ENCODE data around the gene SSTR3.
"Not testable (repeated sequence)": the region's sequence is repeated elsewhere in the genome, so short reads cannot be mapped to it uniquely, and the experiment has no call there.

Gene SSTR3

DNA sequence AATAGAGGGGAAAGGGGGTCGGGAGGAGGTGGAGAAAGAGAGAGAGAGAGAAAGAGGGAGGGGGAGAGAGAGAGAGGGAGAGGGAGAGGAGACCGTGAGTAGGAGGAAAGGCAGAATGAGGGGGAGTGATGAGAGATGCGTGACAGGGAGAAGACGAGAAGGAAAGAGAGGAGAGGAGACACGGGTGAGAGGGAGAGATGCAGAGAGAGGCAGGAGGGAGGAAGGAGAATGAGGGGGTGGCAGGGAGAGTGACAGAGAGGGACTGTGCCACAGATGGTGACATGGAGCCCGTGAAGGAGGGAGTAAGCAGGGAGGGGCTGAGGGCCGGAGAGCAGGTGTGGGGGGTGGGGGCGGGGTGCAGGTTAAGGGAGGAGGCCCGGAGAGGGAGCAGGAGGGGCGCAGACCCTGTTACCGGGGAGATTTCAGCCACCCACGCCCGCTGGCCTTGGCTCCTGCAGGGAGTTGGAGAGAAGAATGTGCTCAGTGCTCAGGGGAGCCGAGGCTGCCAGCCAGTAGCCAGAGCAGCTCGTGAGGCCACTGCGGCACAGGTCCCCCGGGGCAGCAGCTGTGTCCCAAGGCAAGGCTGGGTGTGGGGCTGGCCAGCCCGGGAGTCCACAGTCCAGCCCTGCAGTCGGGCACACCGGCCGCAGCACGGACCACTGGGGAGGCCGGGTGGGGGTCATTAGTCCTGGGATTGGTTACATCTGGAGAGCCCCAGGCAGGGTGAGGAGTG is at the start of gene SSTR3:
SSTR3 (minus strand) TSS at position 304 of the 733 bp plus-strand sequence. CDS start 4,674 bp downstream, outside the sequence.
- peak; percentile 46 for DNase-seq (ENCODE audit: low spot score)

DNA sequence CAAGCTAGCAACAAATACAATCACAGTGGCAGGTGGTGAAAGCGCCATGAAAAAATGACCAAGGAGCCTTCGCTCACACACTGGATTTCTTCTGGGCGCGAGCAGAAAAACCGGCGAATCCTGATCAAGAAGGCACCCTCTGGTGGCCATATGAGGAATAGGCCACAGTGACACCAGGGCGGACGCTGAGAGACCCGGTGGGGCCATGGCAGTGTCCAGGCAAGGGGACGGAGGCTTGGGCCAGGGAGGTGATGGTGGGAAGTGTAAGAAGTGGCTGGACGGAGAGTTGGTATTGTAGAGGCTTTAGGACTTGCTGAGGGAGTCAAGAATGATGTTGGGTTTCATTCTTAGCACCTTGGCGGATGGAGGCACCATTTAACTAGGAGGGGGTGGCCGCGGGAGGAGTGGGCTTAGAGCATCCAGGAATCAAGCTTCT is 48.6 kb upstream of the SSTR3 start:
- DNase-seq (ENCODE audit: low spot score), result no peak

DNA sequence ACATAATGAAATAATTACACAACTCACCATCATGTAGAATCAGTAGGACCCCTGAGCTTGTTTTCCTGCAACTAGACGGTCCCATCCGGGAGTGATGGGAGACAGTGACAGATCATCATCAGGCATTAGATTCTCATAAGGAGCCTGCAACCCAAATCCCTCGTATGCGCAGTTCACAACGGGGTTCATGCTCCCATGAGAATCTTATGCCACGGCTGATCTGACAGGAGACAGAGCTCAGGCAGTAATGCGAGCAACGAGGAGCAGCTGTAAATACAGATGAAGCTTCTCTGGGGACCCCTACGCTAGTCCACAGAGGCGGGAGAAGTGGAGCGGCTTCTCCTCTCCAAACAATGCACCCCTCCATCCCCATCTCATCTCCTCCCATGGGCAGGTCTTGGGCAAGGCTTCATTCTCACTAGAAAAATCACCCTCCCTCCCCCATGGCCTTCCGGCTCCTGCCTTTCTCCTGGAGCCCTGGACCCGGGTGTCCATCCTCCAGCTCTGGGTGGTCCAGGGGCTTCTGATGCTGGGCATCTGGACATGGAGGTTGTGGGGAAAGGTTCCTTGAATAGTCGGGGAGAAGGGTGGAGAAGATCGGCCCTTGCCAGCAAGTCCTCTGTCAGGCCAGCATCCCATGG is 48.0 kb upstream of the SSTR3 start:
- DNase-seq (ENCODE audit: low spot score), result no peak

DNA sequence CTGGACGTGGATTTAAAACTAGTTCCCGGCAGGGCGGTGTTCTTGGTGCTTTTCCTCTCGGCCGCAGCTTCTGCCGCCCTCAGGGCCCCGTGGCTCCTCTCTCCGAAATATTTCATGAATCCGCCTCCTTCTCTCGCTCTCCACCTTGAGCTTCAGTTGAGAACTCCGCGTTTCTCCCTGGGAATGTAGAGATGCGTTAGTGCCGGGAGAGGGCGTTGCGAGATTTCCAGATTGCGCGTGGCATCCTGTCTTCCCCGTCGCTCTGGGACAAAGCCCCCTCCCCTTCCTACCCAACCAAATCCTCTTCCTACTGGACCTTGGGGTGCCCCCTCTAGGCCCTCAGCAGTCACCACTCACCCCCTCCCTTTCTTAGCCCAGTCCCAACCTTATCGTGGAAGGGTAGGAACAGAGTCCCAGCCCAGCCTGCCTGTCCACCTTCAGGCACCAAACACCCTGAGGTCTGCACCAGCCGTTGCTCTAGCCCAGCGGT is 47.3 kb upstream of the SSTR3 start:
- peak; percentile 58 for DNase-seq (ENCODE audit: low spot score)

DNA sequence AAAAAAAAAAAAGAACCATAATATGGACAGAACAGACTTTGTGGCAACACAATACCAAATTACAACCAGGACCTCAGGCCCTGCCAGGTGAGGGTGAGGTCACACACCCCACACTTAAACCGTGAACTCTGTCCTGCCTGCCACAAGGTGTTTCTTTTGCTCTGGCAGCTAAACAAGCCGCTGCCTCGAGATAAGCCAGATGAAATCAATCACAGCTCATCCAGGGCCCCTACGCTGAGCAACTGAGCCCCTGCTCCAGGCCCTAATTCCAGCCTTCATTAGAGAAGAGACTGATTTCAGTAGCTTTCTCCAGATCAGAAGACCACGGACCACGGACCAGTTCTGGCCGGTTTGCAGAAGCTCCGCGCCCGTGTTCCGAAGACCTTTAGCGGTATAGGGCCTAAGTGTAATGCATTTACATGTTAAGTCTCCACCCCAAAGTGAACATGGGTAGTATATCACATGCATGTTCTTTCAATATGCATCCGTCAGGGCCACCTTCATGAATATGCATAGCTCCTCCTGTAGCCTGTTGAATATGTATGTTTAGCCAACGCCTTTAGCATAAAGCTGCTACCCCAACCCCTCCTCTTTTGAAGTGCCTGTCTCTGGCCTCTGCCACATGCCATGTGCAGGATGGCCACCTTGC is 46.6 kb upstream of the SSTR3 start:
- no peak for DNase-seq (ENCODE audit: low spot score)

DNA sequence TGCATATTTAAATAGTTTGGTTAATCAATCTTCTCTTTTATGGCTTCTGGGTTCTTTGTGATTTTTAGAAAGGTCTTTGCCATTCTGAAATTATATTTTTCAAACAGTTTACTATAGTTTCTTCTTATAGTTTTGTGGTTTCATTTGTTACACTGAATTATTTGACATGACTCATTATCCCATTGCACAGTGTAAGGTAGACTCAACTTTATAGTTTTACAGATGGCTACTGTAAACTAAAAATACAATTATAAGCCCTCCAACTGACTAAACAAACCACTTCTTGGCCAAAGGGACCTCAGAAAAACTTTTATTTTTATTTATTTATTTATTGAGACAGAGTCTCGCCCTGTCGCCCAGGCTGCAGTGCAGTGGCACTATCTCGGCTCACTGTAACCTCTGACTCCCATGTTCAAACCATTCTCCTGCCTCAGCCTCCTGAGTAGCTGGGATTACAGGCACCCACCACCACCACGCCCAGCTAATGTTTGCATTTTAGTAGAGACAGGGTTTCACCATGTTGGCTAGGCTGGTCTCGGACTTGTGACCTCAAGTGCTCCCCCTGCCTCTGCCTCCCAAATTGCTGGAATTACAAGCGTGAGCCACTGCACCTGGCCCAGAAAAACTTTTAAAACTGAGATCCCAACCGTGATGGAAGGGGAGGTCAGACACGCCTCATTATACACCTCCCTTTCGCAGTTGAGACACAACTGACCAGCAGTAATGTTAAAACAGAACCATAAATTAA is 45.9 kb upstream of the SSTR3 start:
- DNase-seq (ENCODE audit: low spot score), result no peak

DNA sequence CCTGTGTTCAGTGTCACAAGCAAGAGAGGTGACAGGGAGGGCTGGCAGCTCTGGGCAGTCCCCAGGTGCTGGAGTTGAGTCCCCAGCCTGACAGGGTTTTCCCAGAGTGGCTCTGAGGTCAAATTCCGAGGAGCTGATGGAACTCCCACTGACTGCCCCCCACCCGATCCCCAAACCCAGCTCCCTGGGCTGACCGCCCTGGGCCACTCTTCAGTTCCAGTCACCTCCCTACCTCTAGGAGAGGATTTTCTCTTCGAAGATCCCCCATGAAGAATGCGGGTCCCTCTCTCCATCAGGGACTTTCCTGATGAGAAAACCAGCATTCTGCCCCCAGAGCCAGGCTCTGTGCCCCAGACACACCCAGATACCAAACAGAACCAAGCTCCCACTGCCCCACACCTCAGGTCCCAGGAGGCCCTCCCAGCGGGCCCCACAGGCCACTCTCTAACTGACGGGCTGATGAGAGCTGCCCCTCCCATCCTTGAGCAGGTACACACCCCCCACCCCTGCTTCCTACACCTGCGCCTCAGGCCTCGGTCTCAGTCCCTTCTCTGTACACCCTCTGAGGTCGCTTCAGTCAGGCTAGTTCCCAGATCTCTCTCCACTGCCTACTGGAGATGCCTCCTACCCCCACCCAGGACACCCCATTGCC is 43.9 kb upstream of the SSTR3 start:
- DNase-seq (ENCODE audit: low spot score), result no peak

DNA sequence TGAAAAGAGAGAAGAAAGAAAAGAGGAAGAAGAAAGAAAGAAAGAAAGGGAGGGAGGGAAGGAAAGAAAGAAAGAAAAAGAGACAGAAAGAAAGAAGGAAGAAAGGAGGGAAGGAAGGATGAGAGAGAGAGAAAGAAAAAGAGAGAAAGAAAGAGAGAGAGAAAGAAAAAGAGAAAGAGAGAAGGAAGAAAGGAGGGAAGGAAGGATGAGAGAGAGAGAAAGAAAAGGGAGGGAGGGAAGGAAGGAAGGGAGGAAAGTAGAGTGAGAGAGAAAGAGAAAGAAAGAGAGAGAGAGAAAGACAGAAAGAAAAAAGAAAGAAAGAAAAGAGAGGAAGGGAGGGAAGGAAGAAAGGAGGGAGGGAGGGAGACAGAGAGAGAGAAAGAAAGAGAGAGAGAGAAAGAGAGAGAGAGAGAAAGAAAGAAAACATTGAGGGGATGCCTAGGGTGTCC is 43.3 kb upstream of the SSTR3 start:
- no peak for DNase-seq (ENCODE audit: low spot score)

DNA sequence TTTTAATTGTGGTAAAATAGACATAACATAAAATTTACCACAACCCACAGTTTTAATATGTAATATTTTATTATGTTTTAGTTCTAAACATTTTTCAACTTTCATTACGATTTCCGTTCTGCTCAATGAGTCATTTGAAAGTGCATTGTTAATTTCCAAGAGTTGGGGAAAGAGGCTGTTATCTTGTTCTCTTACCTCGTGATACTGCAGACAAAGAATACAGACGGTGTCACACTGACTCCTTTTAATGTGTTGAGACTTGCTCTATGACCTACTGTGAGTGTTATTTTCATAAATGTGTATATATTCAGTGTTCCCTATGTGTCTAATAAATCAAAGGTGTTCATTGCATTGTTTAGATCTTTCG is 42.6 kb upstream of the SSTR3 start:
- DNase-seq (ENCODE audit: low spot score), result no peak

DNA sequence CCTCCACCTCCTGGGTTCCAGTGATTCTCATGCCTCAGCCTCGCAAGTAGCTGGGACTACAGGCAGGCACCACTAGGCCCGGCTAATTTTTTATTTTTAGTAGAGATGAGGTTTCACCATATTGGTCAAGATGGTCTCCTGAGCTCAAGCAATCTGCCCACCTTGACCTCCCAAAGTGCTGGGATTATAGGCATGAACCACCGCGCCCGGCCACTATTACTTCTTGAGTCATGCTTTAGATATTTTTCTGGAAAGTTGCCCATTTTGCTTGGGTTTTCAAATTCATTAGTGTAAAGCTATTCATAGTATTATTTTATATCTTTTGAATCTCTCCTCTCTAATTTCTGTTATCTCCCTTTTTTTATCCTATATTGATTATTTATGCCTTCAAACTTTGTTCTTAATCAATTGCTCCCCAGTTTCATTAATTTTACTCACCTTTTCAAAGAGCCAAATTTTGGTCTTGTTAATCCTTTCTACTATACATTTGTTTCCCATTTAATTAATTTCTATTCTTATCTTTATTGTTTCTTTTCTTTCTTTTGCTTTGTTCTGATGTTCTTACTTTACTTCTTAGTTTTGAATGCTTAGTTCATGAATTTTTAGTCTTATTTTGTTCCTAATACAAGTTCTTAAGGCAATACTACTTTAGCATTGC is 42.1 kb upstream of the SSTR3 start:
- DNase-seq (ENCODE audit: low spot score), result no peak

DNA sequence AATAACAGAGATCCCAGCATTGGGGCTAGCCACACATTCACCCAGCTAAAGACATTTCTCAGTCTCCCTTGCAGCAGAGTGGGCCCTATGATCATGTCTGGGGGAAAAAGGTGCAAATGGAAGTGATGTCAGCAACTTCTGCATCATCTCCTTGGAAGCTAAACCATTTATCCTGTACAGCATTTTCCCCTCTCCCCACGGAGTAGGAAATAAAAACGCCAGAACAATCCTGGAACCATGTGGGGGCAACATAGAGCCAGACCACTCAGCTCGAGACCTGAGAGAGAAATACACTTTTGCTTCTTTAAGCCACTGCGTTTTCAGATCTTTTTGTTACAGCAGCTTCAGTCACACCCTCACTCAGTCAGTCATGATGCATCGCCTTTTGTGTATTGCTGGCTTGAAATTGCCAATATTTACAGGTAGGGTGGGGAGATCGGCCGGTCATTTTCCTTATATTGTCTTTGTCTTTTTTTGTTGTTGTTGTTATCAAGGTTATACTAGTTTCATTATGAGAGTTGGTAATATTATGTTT is 40.9 kb upstream of the SSTR3 start:
- DNase-seq (ENCODE audit: low spot score), result no peak

DNA sequence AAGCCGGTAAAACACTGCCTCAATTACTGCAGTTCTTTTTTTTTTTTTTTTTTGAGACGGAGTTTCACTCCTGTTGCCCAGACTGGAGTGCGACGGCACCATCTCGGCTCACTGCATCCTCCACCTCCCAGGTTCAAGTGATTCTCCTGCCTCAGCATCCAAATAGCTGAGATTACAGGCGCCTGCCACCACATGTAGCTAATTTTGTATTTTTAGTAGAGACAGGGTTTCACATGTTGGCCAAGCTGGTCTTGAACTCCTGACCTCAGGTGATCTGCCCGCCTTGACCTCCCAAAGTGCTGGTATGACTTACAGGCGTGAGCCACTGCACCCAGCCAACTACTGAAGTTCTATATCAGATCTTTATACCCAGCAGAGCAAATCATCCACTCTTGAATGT is 39.6 kb upstream of the SSTR3 start:
- DNase-seq (ENCODE audit: low spot score), result not testable (repeated sequence)

DNA sequence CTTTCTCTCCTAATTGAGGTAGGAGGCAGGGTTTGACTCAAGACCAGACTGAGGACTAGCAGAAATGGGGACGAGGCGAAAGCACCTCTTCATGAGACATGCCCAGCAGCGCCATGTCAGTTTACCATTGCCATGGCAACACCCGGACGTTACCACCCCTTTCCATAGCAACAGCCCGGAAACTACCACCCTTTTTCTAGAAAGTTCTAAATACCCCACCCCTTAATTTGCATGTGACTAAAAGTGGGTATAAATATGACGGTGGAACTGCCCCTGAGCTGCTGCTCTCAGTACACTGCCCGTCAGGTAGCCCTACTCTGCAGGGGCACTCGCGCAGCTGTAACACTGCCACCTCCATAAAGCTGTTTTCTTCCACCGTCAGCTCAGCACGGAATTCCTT is 37.7 kb upstream of the SSTR3 start:
- DNase-seq (ENCODE audit: low spot score), result no peak

DNA sequence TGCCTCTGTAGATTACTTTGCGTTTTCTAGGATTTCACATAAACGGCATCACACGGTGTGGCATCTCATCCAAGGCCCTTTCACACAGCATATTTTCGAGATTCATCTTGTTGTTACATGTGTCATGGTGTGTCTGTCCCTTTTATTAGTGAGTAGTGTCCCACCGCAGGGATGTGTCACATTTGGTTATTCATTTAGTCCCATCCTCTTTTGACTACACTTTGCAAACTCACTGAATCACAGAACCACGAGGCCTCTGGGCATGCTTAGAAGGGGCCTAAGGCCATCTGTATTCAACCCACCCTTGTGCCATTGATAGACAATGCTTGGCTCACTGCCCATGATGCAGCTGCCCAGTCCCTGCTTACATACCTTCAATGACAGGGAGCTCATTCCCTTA is 36.0 kb upstream of the SSTR3 start:
- no peak for DNase-seq (ENCODE audit: low spot score)

DNA sequence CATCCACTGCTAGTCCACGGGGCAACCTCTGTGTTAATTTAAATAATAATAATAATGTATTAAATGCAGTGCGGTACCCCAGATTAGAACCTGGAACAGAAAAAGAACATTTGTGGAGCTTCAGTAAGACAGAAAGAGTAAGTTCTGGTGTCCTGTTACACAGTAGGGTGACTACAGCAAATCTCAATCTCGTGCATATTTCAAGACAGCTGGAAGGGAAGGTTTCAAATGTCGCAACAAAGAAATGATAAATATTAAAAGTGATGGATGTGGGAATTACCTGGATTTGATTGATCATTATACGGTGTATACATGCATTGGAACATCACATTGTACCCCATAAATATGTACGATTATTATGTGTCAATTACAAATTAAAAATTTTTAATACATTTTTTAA is 33.5 kb upstream of the SSTR3 start:
- no peak for DNase-seq (ENCODE audit: low spot score)

DNA sequence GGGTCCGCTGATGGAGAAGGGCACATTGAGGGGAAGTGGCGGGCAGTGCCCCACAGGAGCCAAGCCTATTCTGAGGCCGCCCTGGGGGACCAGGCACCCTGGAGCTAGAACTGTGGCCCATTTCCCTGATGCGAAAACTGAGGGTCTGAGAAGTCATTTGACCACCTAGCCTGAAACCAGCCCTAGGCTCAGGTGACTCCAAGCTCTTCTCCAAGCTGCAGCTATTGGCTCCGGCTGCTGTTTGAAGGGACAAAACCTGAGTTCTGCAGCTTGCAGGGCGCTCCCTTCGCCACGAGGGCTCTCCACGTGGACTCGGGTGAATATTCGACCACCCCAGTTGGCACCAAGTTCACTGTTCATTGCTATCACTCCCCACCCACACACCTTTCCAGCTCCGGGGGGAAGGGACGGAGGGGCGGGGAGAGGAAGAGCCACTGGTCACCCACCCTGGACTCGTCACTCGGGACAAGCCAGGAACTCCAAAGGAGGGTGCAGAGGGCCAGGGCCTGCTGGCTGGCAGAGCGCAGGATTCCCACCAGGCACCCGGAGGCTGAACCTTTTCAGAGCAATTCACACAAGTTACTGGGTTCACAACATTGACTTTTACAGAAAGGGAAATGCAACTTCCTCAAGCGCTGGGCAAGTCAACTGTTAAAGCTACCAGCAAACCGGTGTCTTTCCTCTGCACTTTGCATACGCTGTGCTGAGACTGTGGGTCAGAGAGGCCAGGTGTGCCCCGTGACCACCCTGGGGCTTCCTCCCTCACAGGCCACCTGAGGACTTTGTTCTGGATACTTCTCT is 32.8 kb upstream of the SSTR3 start:
- DNase-seq (ENCODE audit: low spot score), result no peak

DNA sequence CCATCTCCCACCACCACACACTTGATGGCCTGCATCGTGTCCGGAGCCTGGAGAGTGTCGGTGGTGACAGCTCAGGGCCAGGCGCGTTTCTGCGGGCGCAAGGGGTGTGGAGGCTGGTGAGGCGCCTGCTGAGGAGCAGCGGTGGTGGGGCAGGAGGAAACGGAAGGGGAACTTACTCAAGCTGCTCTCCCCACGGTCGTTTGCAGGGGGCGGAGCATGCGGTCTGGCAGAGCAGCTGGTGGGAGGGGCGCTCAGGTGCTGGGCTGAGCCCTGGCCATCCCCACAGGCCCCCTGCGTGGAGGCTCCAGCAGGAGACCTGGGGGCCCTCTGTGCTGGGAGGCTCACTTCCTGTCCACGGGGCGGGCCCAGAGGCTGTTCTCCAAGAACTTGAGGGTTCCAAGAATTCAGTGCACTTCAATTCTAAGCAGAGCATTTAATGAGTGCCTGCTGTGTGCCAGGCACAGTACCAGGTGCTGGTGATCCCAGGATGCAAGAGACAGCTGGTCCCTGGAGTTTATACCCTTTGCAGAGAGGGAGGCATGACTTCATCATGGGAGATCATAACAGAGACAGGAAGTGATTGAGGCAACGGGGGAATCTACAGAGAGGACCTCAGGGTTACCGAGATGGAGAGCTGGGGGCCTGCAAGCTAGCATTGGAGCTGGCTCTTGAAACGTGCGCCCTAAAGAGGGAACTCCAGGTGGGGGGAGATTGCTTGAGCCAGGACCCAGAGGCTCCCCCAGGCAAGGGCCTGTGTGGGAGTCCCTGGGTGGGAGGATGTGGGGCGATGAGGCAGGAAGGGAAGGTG is 32.0 kb upstream of the SSTR3 start, which contains the start of gene RAC2:
RAC2 (minus strand) TSS at position 156 of the 808 bp plus-strand sequence; CDS start at position 35, 121 bp downstream.
- DNase-seq (ENCODE audit: low spot score), result peak; percentile 68

DNA sequence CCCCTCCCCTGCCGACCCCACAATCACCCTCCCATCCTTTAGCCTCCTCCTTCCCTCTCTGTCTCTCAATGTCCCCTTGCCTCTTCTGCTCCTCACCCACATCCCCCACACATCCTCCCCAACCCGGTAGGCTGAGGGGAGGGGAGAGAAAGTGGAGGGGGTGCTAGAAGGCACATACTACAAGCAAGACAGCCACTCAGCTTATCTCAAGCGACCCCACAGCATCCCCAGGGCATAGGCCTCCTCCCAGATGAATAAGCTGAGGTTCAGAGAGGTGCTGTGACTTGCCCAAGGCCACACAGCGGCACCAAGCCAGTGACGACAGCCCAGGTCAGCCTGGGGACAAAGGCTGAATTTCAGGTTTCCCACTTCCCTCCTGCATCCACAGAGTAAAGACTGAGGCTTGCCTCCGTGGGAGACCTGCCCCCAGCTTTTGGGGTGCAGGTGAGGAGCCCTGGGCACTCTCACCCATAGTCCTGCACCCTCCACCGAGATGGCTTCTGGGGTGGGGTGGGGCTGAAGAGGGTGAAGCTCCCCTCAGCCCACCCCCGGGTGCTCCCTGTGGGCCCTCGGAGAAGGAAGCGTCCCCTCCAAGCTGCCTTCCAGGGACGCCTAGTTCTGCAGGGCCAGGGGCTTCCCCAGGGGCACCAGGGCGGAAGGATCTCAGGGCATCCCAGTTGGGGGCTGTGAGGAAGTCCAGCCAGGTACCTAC is 31.3 kb upstream of the SSTR3 start:
- DNase-seq (ENCODE audit: low spot score), result no peak
